NB4 (cell line): ENCODE results near the gene TBC1D9B.

Source experiments
- CTCF ChIP-seq: IDR thresholded peaks from one replicate; pipeline ENCODE4 v1.5.1; 2012; ENCODE audit warnings: low read depth, low read length
- MAX ChIP-seq: IDR thresholded peaks from 2 replicates; pipeline ENCODE4 v1.6.1; 2011; ENCODE audit warnings: low read depth, low read length
- POLR2A ChIP-seq: IDR thresholded peaks from 2 replicates; pipeline ENCODE4 v1.6.1; 2011; ENCODE audit warnings: mild to moderate bottlenecking; ENCODE audit not compliant: insufficient read length; ENCODE audit errors: extremely low read depth

GRCh38 chr5:179914032-179914755 is 6.5 kb upstream of the TBC1D9B start:
- TF ChIP-seq MAX, result no peak
- no peak for TF ChIP-seq POLR2A
- TF ChIP-seq CTCF, result no peak
